NT2/D1 (cell line): ENCODE data around the gene HSD3B2.

Source experiments
- SUZ12 ChIP-seq: IDR thresholded peaks from 2 replicates; pipeline ENCODE4 v1.6.1; 2011; ENCODE audit not compliant: insufficient read length, insufficient read depth; ENCODE audit errors: extremely low read depth
- YY1 ChIP-seq: IDR thresholded peaks from 2 replicates; pipeline ENCODE4 v1.6.1; 2011; ENCODE audit not compliant: insufficient read length, insufficient read depth
- ZNF274 ChIP-seq: IDR thresholded peaks from 2 replicates; pipeline ENCODE4 v1.6.1; 2011; ENCODE audit warnings: mild to moderate bottlenecking, low read depth, low read length

DNA sequence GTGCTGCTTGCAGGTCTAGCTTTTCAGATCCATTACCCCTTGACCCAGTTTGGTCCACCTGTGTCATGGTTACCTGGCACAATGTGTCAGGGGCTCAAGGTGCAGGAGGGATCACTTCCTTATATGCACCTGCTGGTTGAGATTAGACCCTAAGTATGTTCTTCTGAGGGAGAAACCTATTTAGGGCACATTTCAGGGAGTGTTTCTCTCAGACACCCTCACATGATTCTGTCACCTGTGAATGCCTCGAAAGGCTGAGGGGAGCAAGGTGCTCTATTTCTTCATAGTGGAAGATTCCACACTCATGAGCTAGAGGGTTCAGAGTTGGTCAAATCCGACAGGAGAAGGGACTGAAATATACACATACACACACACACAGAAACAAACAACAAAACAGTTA is 15.5 kb downstream of the HSD3B2 start:
- no peak for TF ChIP-seq ZNF274
- TF ChIP-seq YY1 = no peak
- no peak for TF ChIP-seq SUZ12
